Activated CD4-positive, alpha-beta T cell treated with anti-CD3 and anti-CD28 coated beads for 36 hours (primary cell): ENCODE measurements around the gene LRRN2. TPM values are rescaled to one million over a fixed set of nuclear protein-coding genes. Genes with fewer than 3 reads are reported as not detected.
"Not testable (repeated sequence)": the region's sequence is repeated elsewhere in the genome, so short reads cannot be mapped to it uniquely, and the experiment has no call there.

Experiments used
- ATAC-seq: fragments of 200-7000 bp; cut with Tn5 transposase; one replicate; pipeline ENCODE4 v1.10.0; 2021; ENCODE audit warnings: mild to moderate bottlenecking, moderate library complexity
- CTCF ChIA-PET: fragments of 350-600 bp; sonication (Branson Sonifier 250); formaldehyde crosslinking; loops from one replicate; lab custom pipeline; 2021; ENCODE audit warnings: antibody characterized with exemption; lab: Charles Lee
- POLR2A ChIA-PET: fragments of 350-600 bp; sonication (Branson Sonifier 250); formaldehyde crosslinking; loops from one replicate; lab custom pipeline; 2021; ENCODE audit warnings: antibody characterized with exemption, inconsistent platforms; lab: Charles Lee
- DNase-seq: peaks from one replicate; pipeline ENCODE4 v3.0.0-alpha.2; 2020
- H3K27ac Mint-ChIP-seq: one replicate; pipeline ENCODE4 v1.8.0; 2021; ENCODE audit warnings: mixed read lengths
- H3K27me3 Mint-ChIP-seq: one replicate; pipeline ENCODE4 v1.8.0; 2021; ENCODE audit warnings: mixed read lengths
- H3K36me3 Mint-ChIP-seq: one replicate; pipeline ENCODE4 v1.8.0; 2021; ENCODE audit warnings: low read depth, mixed read lengths
- H3K4me1 Mint-ChIP-seq: one replicate; pipeline ENCODE4 v1.8.0; 2021; ENCODE audit warnings: mixed read lengths
- H3K4me3 Mint-ChIP-seq: one replicate; pipeline ENCODE4 v1.8.0; 2021; ENCODE audit warnings: mild to moderate bottlenecking, moderate library complexity, mixed read lengths
- H3K9me3 Mint-ChIP-seq: one replicate; pipeline ENCODE4 v1.8.0; 2021; ENCODE audit warnings: low read depth, mixed read lengths
- intact Hi-C, 2 experiments: fragments of 100-400 bp; cut with DNase I in 1 of 2; cut with micrococcal nuclease in 1 of 2; formaldehyde crosslinking; loops; one replicate each; pipeline versions ENCODE4 v1.14.2 to v1.15.1; 2022 to 2024; cut with DNase I, micrococcal nuclease
- total RNA-seq, 2 experiments: library from RNA; stranded (reverse); gene quantifications; one replicate each; pipeline ENCODE4 v1.2.3, GENCODE V29; 2021

Gene LRRN2
- total RNA-seq, 2 experiments from 2014 or later, result 0.05 TPM; not detected in 1

DNA sequence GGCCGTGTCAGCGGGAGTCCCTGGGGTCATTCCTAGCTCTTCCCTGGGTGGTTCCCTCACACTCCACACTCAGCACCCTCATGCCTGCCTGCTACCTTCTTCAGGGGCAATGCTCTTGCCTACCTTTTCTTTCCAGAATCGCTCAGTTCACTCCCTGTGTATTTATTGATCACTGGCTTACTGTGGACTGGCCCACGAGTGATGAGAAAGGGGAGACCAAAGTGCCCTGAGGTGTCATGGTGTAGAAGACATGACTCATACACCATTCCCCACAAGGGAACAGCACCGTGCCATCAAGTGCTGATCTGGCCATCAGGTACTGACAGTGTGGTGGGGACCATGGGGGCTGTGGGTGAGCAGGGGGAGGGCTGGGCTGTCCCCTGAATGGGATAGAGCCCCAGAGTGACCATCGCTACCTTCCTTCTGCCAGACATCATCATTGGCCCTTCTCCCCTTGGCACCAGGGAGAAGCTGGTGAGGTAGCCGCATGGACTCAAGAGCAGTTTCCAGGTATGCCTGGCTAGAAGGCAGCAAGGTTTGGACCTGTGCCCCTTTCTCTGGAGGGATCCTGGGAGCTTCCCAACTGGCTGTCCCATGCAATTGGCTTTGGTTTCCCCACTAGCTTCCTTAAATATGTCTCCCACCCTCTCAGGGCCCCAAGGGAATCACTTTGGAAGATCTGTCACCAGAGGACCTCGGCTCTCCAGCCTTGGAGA lies 17.2 kb upstream of the LRRN2 start:
- no peak overlapping the region for H3K4me3 Mint-ChIP-seq
- no peaks in the 10 kb centered on the region for H3K36me3 Mint-ChIP-seq
- DNase-seq (no peak), ATAC-seq (no peak)
- peaks cover 19% of the 10 kb centered on the region for H3K4me1 Mint-ChIP-seq
- ChIA-PET CTCF (interaction anchor here (1.0 kb wide), 1 partner anchor 105 kb away, joined by 3 read pairs; no protein-coding TSS in a partner anchor), POLR2A (no interaction called here)
- intact Hi-C loops, result no loop called here
- no peaks in the 10 kb centered on the region for H3K9me3 Mint-ChIP-seq
- no peak overlapping the region for H3K27ac Mint-ChIP-seq
- no peaks in the 10 kb centered on the region for H3K27me3 Mint-ChIP-seq

- H3K36me3 Mint-ChIP-seq, result no peaks in the 10 kb centered on the region
- H3K4me3 Mint-ChIP-seq, result no peak overlapping the region
- intact Hi-C loops, result no loop called here
- ATAC-seq (no peak), DNase-seq (no peak)
- H3K27ac Mint-ChIP-seq, result no peak overlapping the region
- no peaks in the 10 kb centered on the region for H3K27me3 Mint-ChIP-seq
- peaks cover 6% of the 10 kb centered on the region for H3K4me1 Mint-ChIP-seq
- POLR2A ChIA-PET, result no interaction called here
- CTCF ChIA-PET, result interaction anchor here (0.7 to 1.0 kb wide), 2 partner anchors 62 to 91 kb away, joined by 3 read pairs; no protein-coding TSS in a partner anchor
- H3K9me3 Mint-ChIP-seq, result no peaks in the 10 kb centered on the region
Observed at GRCh38 chr1:204701229-204701628, 15.7 kb upstream of the LRRN2 start.

GRCh38 chr1:204697893-204698292 lies 12.4 kb upstream of the LRRN2 start:
- DNase-seq, result no peak
- no peak overlapping the region for H3K27ac Mint-ChIP-seq
- H3K4me3 Mint-ChIP-seq, result no peak overlapping the region
- no peak for ATAC-seq
- no peaks in the 10 kb centered on the region for H3K27me3 Mint-ChIP-seq
- H3K4me1 Mint-ChIP-seq, result peaks cover 2% of the 10 kb centered on the region
- CTCF ChIA-PET, result interaction anchor here (1.0 to 1.5 kb wide), 3 partner anchors 49 to 109 kb away, joined by 3 to 5 read pairs (median 4); no protein-coding TSS in a partner anchor
- intact Hi-C loops, result no loop called here
- H3K9me3 Mint-ChIP-seq, result no peaks in the 10 kb centered on the region
- POLR2A ChIA-PET, result no interaction called here
- no peaks in the 10 kb centered on the region for H3K36me3 Mint-ChIP-seq

DNA sequence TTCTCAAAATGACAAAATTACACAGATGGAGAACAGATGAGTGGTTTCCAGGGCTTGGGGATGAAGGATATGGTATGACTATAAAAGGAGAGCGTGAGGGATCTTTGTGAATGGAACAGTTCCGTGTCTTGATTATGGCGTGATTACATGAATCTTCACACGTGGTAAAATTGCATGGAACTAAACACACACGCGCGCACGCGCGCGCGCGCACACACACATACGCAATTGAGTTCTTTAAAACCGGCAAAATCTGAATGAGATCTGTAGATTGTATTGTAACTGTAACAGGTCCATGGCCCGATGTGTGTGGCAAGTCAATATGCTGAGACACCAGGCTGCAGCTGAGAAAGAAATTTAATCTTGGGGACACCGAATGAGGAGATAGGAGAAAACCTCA lies 11.1 kb upstream of the LRRN2 start:
- CTCF ChIA-PET, result interaction anchor here (0.8 kb wide), 1 partner anchor 131 kb away, joined by 3 read pairs; no protein-coding TSS in a partner anchor

DNA sequence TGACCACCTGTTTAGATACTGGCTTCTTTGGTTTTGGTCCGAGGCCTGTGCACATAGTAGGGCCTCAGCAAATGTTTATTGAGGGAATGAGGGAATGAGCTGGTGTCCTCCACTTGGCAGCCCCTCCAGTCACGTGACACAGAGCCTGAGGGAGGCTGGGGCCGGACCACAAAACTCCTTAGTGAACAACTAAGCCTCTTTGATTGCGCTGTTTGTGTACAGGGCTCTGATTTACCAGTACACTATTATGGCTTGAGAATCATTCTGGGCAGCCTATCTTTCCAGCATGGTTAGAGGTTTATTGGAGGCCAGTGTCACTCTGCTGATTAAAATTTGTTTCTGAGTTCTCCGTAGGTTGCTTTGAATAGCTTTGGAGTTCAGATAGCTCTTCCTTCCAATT lies 10.2 kb upstream of the LRRN2 start:
- H3K4me3 Mint-ChIP-seq, result no peak overlapping the region

More for the DNA sequence above, 11.1 kb upstream of the LRRN2 start:
- H3K27ac Mint-ChIP-seq, result no peak overlapping the region
- ATAC-seq, result no peak
- no peak overlapping the region for H3K4me3 Mint-ChIP-seq
- no peak for DNase-seq
- POLR2A ChIA-PET, result no interaction called here
- H3K27me3 Mint-ChIP-seq, result no peaks in the 10 kb centered on the region
- intact Hi-C loops, result no loop called here
- no peaks in the 10 kb centered on the region for H3K9me3 Mint-ChIP-seq
- H3K36me3 Mint-ChIP-seq, result no peaks in the 10 kb centered on the region
- peaks cover 7% of the 10 kb centered on the region for H3K4me1 Mint-ChIP-seq

DNA sequence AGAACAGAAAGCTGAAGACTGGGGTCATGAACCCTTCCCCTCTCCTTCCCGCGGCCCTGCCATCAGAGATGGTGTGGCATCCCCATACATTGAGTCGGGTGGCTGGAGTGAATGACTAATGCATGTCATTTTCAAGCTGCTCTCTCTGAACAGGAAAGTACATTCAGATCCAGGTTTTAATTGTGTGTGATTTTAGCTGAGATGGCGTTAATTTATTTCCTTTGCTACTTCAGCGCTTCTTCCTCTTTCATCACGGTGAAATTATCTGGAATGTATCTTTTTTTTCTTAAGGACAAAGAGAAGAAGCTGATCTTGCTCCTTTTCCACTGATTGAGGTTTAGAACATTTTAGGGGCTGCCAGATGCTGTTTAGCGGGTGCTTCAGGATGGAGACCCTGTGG lies 8.6 kb upstream of the LRRN2 start:
- intact Hi-C loops, result no loop called here
- DNase-seq, result no peak
- CTCF ChIA-PET, result interaction anchor here (0.7 to 2.6 kb wide), 4 partner anchors 48 to 131 kb away, joined by 3 to 11 read pairs (median 5); no protein-coding TSS in a partner anchor

More for the DNA sequence above, 10.2 kb upstream of the LRRN2 start:
- DNase-seq (no peak), ATAC-seq (no peak)
- Mint-ChIP-seq H3K27me3 (no peaks in the 10 kb centered on the region), H3K9me3 (no peaks in the 10 kb centered on the region), H3K4me1 (peaks cover 8% of the 10 kb centered on the region), H3K36me3 (no peaks in the 10 kb centered on the region), H3K27ac (no peak overlapping the region)
- intact Hi-C loops, result no loop called here
- CTCF ChIA-PET, result no interaction called here
- POLR2A ChIA-PET, result no interaction called here

GRCh38 chr1:204692841-204693356 lies 7.4 kb upstream of the LRRN2 start:
- intact Hi-C loops, result no loop called here
- DNase-seq (no peak), ATAC-seq (no peak)
- Mint-ChIP-seq H3K9me3 (no peaks in the 10 kb centered on the region), H3K27ac (no peak overlapping the region), H3K36me3 (no peaks in the 10 kb centered on the region), H3K4me3 (no peak overlapping the region), H3K27me3 (peaks cover 2% of the 10 kb centered on the region), H3K4me1 (peaks cover 5% of the 10 kb centered on the region)
- ChIA-PET POLR2A (no interaction called here), CTCF (interaction anchor here (1.3 to 2.6 kb wide), 3 partner anchors 99 to 127 kb away, joined by 3 to 11 read pairs (median 5); no protein-coding TSS in a partner anchor)

More for the DNA sequence above, 8.6 kb upstream of the LRRN2 start:
- no peak overlapping the region for H3K27ac Mint-ChIP-seq
- POLR2A ChIA-PET, result no interaction called here
- peaks cover 5% of the 10 kb centered on the region for H3K4me1 Mint-ChIP-seq
- H3K4me3 Mint-ChIP-seq, result no peak overlapping the region
- no peak for ATAC-seq
- H3K27me3 Mint-ChIP-seq, result no peaks in the 10 kb centered on the region
- H3K36me3 Mint-ChIP-seq, result no peaks in the 10 kb centered on the region
- H3K9me3 Mint-ChIP-seq, result no peaks in the 10 kb centered on the region

- ChIA-PET CTCF (interaction anchor here (1.3 to 2.6 kb wide), 3 partner anchors 100 to 127 kb away, joined by 3 to 11 read pairs (median 5); no protein-coding TSS in a partner anchor), POLR2A (no interaction called here)
- no peak overlapping the region for H3K4me3 Mint-ChIP-seq
- no peak for ATAC-seq
- peaks cover 5% of the 10 kb centered on the region for H3K27me3 Mint-ChIP-seq
- intact Hi-C loops, result no loop called here
- peaks cover 5% of the 10 kb centered on the region for H3K4me1 Mint-ChIP-seq
- no peaks in the 10 kb centered on the region for H3K9me3 Mint-ChIP-seq
- DNase-seq, result no peak
- H3K27ac Mint-ChIP-seq, result no peak overlapping the region
- H3K36me3 Mint-ChIP-seq, result no peaks in the 10 kb centered on the region
Observed at GRCh38 chr1:204692325-204692840, 6.8 kb upstream of the LRRN2 start.

- DNase-seq, H3K4me3 Mint-ChIP-seq, CTCF ChIA-PET, intact Hi-C loops, H3K9me3 Mint-ChIP-seq, H3K27ac Mint-ChIP-seq, H3K4me1 Mint-ChIP-seq, H3K36me3 Mint-ChIP-seq, POLR2A ChIA-PET: not testable (repeated sequence)
- H3K27me3 Mint-ChIP-seq, result peaks cover 14% of the 10 kb centered on the region
- peak; percentile 51 for ATAC-seq
Observed at GRCh38 chr1:204691328-204691730, 5.8 kb upstream of the LRRN2 start.

DNA sequence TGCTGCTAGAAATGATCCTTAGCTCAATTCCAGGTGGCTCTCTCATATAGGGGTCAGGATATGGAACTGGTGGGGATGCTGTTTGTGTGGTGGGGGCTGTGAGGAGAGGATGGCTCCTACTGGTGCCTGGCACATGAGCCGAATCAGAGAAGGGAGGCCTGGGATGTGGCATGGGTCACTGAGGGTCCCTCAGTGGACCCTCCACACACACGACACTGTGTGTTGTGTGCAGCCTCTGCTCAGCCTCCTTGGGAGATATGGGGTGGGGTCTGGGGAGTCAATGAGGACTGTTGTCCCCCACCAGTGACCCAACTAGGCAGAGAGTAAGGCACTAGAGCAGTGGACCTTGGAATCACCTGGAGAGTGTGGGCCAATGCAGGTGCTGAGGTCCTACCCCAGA lies 3.2 kb upstream of the LRRN2 start:
- Mint-ChIP-seq H3K4me1 (peaks cover 15% of the 10 kb centered on the region), H3K27ac (no peak overlapping the region), H3K36me3 (no peaks in the 10 kb centered on the region), H3K4me3 (no peak overlapping the region), H3K9me3 (no peaks in the 10 kb centered on the region), H3K27me3 (peaks cover 27% of the 10 kb centered on the region)
- intact Hi-C loops, result no loop called here
- ATAC-seq, result no peak
- POLR2A ChIA-PET, result no interaction called here
- CTCF ChIA-PET, result interaction anchor here (0.7 to 1.6 kb wide), 2 partner anchors 75 to 118 kb away, joined by 3 to 8 read pairs; no protein-coding TSS in a partner anchor
- DNase-seq, result no peak

DNA sequence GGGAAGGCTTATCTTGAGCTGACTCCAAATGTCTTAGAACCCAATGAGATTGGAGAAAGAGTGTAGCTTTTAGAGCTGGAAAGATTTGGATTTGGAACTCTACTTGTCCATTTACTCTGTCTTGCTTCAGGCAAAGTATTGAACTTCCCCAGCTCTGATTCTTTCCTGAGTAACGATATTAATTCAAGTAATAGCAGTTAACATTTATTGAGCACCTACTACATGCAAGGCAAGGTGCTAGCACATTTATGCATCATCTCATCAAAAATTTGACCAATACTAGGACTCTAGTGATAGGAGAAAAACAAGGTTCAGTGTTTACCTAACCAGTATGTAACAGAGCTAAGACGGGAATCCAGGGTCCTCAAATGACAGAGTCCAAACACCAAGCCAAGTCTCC lies 2.5 kb upstream of the LRRN2 start:
- POLR2A ChIA-PET, result no interaction called here
- CTCF ChIA-PET, result interaction anchor here (1.6 kb wide), 1 partner anchor 119 kb away, joined by 8 read pairs; no protein-coding TSS in a partner anchor
- H3K36me3 Mint-ChIP-seq, result no peaks in the 10 kb centered on the region
- H3K4me1 Mint-ChIP-seq, result peaks cover 15% of the 10 kb centered on the region
- DNase-seq (no peak), ATAC-seq (no peak)
- intact Hi-C loops, result no loop called here
- H3K27ac Mint-ChIP-seq, result no peak overlapping the region
- H3K4me3 Mint-ChIP-seq, result no peak overlapping the region
- H3K9me3 Mint-ChIP-seq, result no peaks in the 10 kb centered on the region
- H3K27me3 Mint-ChIP-seq, result peaks cover 29% of the 10 kb centered on the region
